H1 (cell line): ENCODE results near the gene IDE.

Source experiments
- GTF2F1 ChIP-seq: IDR thresholded peaks from 2 replicates; pipeline ENCODE4 v1.6.1; 2012; ENCODE audit warnings: low read depth, low read length, improper control_type of control experiment, borderline replicate concordance
- RAD21 ChIP-seq, 2 experiments: IDR thresholded peaks in 1 of 2; conservative IDR thresholded peaks in 1 of 2; 2 replicates each; pipeline ENCODE4 v1.6.1; 2011; ENCODE audit warnings: low read depth in 2 of 2, low read length in 2 of 2, improper control_type of control experiment in 1 of 2, inconsistent platforms in 1 of 2, mild to moderate bottlenecking in 1 of 2, moderate library complexity in 1 of 2
- SIN3A ChIP-seq, 2 experiments: IDR thresholded peaks in 1 of 2; conservative IDR thresholded peaks in 1 of 2; 2 replicates each; pipeline ENCODE4 v1.6.1; 2011 to 2012; ENCODE audit warnings: low read length in 2 of 2, improper control_type of control experiment in 1 of 2, low read depth in 1 of 2, mild to moderate bottlenecking in 1 of 2
- SP4 ChIP-seq: IDR thresholded peaks from 2 replicates; pipeline ENCODE4 v1.6.1; 2012; ENCODE audit warnings: low read length, inconsistent platforms

DNA sequence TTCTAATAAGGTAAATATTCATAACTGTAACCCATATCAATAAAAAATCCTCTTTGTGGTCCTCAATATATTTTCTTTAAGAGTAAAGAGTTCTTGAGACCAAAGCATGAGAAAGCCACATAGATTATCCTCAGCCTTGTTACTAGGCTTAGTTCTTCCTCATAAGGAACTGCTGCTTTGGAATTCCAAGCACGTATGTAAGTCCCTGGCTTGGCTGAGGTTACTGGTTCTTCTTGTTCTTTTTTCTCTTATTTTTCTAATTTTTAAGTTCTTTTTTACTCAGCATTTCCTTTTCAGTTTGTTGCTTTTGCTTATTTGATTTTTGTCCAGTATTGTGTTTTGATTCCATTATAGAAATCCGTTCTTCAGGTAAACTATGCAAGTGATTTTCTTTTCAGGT is 155.7 kb downstream of the IDE start:
- no peak for TF ChIP-seq GTF2F1
- no peak for TF ChIP-seq SP4
- TF ChIP-seq SIN3A (conservative IDR thresholded peaks at IDR 0.05 in 1 of 2, IDR thresholded peaks at IDR 0.05 in 1 of 2; ENCODE audit: low read depth in 1 of 2, low read length in 2 of 2): no peak
- no peak for TF ChIP-seq RAD21 (IDR thresholded peaks at IDR 0.05 in 1 of 2, conservative IDR thresholded peaks at IDR 0.05 in 1 of 2; ENCODE audit: low read depth in 2 of 2, low read length in 2 of 2)
